ENCODE results near the gene NDUFS3.

DNA sequence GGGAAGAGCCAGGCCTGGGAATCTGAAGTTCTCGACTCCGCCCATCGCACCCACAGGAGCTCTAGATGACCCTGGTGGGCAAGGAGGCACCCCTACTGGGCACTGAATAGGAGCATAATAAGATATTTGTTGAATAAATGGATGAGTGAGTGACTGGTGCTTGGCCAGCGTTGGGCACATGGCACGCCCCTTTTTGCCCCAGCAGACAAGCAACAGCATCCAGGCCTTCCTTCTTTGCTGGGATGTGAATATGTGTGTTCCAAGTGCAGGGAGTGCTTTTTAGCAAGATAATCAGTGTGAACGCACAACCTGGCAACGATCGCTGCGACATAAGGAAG is 25.5 kb upstream of the NDUFS3 start:
- TF ChIP-seq POLR2A (IDR thresholded peaks at IDR 0.05) (no peak), EP300 (IDR thresholded peaks at IDR 0.05) (no peak)
- TF ChIP-seq, protein P1, sequence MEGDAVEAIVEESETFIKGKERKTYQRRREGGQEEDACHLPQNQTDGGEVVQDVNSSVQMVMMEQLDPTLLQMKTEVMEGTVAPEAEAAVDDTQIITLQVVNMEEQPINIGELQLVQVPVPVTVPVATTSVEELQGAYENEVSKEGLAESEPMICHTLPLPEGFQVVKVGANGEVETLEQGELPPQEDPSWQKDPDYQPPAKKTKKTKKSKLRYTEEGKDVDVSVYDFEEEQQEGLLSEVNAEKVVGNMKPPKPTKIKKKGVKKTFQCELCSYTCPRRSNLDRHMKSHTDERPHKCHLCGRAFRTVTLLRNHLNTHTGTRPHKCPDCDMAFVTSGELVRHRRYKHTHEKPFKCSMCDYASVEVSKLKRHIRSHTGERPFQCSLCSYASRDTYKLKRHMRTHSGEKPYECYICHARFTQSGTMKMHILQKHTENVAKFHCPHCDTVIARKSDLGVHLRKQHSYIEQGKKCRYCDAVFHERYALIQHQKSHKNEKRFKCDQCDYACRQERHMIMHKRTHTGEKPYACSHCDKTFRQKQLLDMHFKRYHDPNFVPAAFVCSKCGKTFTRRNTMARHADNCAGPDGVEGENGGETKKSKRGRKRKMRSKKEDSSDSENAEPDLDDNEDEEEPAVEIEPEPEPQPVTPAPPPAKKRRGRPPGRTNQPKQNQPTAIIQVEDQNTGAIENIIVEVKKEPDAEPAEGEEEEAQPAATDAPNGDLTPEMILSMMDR (IDR thresholded peaks at IDR 0.05): peak in 1 of 7 experiments; percentile 12
